Neural cell (in vitro differentiated cells): Measurements from ENCODE around the gene CDH12. TPM values are rescaled to one million over a fixed set of nuclear protein-coding genes. Genes with fewer than 3 reads are reported as not detected.

ENCODE experiments used
- H2AFZ ChIP-seq: fragments of 200-600, 300-800 bp; sonication (generic), shearing (Covaris generic); 2 replicates; pipeline ENCODE4 v1.6.0; 2014; ENCODE audit warnings: low read depth, mild to moderate bottlenecking, antibody characterized with exemption, low read length, moderate library complexity
- H3F3A ChIP-seq: fragments of 200-600 bp; shearing (Covaris generic); 2 replicates; pipeline ENCODE4 v1.6.1; 2016; ENCODE audit warnings: mild to moderate bottlenecking, moderate library complexity, mixed read lengths, antibody characterized with exemption, low read length; ENCODE audit not compliant: insufficient read depth, poor library complexity, severe bottlenecking
- H3K27ac ChIP-seq: fragments of 200-600, 300-800 bp; sonication (generic), shearing (Covaris generic); 2 replicates; pipeline ENCODE4 v1.5.1; 2014; ENCODE audit warnings: mild to moderate bottlenecking, low read length, moderate library complexity
- H3K27me3 ChIP-seq: fragments of 300-800, 200-600 bp; sonication (generic), shearing (Covaris generic); 2 replicates; pipeline ENCODE4 v1.6.0; 2014; ENCODE audit warnings: mild to moderate bottlenecking, low read depth, low read length, moderate library complexity; ENCODE audit not compliant: insufficient read depth
- H3K36me3 ChIP-seq: fragments of 300-800, 200-600 bp; sonication (generic), shearing (Covaris generic); 2 replicates; pipeline ENCODE4 v1.5.1; 2014; ENCODE audit warnings: mild to moderate bottlenecking, antibody characterized with exemption, low read length, moderate library complexity; ENCODE audit not compliant: insufficient read depth
- H3K4me2 ChIP-seq: fragments of 300-800, 200-600 bp; sonication (generic), shearing (Covaris generic); 2 replicates; pipeline ENCODE4 v1.6.0; 2014; ENCODE audit warnings: mild to moderate bottlenecking, low read length
- H3K4me3 ChIP-seq: fragments of 300-800, 200-600 bp; sonication (generic), shearing (Covaris generic); 2 replicates; pipeline ENCODE4 v1.5.1; 2014; ENCODE audit warnings: mild to moderate bottlenecking, low read length, moderate library complexity
- H3K79me2 ChIP-seq: fragments of 200-600 bp; shearing (Covaris generic); replicated peaks from 2 replicates; pipeline ENCODE4 v1.6.0; 2014; ENCODE audit warnings: mild to moderate bottlenecking, low read length, moderate library complexity; ENCODE audit not compliant: insufficient read depth
- H3K9ac ChIP-seq: fragments of 300-800, 200-600 bp; sonication (generic), shearing (Covaris generic); 2 replicates; pipeline ENCODE4 v1.6.1; 2016; ENCODE audit warnings: mild to moderate bottlenecking, low read length, mixed read lengths
- H3K9me2 ChIP-seq: fragments of 200-600 bp; shearing (Covaris generic); 2 replicates; pipeline ENCODE4 v1.6.1; 2016; ENCODE audit warnings: mild to moderate bottlenecking, low read length, mixed read lengths; ENCODE audit not compliant: insufficient read depth
- H3K9me3 ChIP-seq: fragments of 200-600, 300-800 bp; sonication (generic), shearing (Covaris generic); 2 replicates; pipeline ENCODE4 v1.6.1; 2016; ENCODE audit warnings: mild to moderate bottlenecking, mixed run types, low read length, moderate library complexity, mixed read lengths
- H4K20me1 ChIP-seq: fragments of 200-600 bp; shearing (Covaris generic); 2 replicates; pipeline ENCODE4 v1.6.1; 2016; ENCODE audit warnings: mild to moderate bottlenecking, mixed run types; ENCODE audit not compliant: insufficient read depth
- EP300 ChIP-seq: fragments of 450-650 bp; conservative IDR thresholded peaks from 2 replicates; pipeline ENCODE4 v1.6.1; 2014; ENCODE audit warnings: antibody characterized with exemption, mild to moderate bottlenecking, moderate library complexity; ENCODE audit not compliant: poor library complexity, severe bottlenecking
- EZH2 ChIP-seq: fragments of 200-600, 300-800 bp; shearing (Covaris generic), sonication (generic); IDR thresholded peaks from 2 replicates; pipeline ENCODE4 v1.6.1; 2014; ENCODE audit warnings: antibody characterized with exemption, low read length, borderline replicate concordance, mild to moderate bottlenecking; ENCODE audit not compliant: insufficient read depth, poor library complexity, severe bottlenecking
- MXI1 ChIP-seq: fragments of 450-650 bp; conservative IDR thresholded peaks from 2 replicates; pipeline ENCODE4 v1.6.1; 2014; ENCODE audit warnings: antibody characterized with exemption, mild to moderate bottlenecking; ENCODE audit not compliant: poor library complexity, severe bottlenecking
- POLR2AphosphoS5 ChIP-seq: IDR thresholded peaks from 2 replicates; pipeline ENCODE4 v1.6.1; 2012
- RAD21 ChIP-seq: fragments of 450-650 bp; conservative IDR thresholded peaks from 2 replicates; pipeline ENCODE4 v1.6.1; 2014; ENCODE audit warnings: antibody characterized with exemption, mild to moderate bottlenecking, moderate library complexity
- SMC3 ChIP-seq: fragments of 450-650 bp; conservative IDR thresholded peaks from 2 replicates; pipeline ENCODE4 v1.6.1; 2014; ENCODE audit warnings: antibody characterized with exemption, mild to moderate bottlenecking, moderate library complexity; ENCODE audit not compliant: poor library complexity
- TAF1 ChIP-seq: IDR thresholded peaks from 2 replicates; pipeline ENCODE4 v1.6.1; 2012; ENCODE audit warnings: low read depth
- polyA plus RNA-seq: library from polyadenylated mRNA; depleted of rRNA; stranded (reverse); fragments of >200 nt; gene quantifications from 2 replicates; pipeline ENCODE4 v1.2.3, GENCODE V29; 2014
- TF ChIP-seq, protein P1 (sequence below): IDR thresholded peaks from 2 replicates; pipeline ENCODE4 v1.6.1; 2012; ENCODE audit warnings: borderline replicate concordance
- TF ChIP-seq, protein P2 (sequence below): fragments of 450-650 bp; IDR thresholded peaks from 2 replicates; pipeline ENCODE4 v1.5.1; 2014; ENCODE audit warnings: antibody characterized with exemption, mild to moderate bottlenecking, moderate library complexity; ENCODE audit not compliant: poor library complexity, severe bottlenecking

CDH12 gene
- polyA plus RNA-seq, 1 donor from 2014 or later, result 2.1 TPM

DNA sequence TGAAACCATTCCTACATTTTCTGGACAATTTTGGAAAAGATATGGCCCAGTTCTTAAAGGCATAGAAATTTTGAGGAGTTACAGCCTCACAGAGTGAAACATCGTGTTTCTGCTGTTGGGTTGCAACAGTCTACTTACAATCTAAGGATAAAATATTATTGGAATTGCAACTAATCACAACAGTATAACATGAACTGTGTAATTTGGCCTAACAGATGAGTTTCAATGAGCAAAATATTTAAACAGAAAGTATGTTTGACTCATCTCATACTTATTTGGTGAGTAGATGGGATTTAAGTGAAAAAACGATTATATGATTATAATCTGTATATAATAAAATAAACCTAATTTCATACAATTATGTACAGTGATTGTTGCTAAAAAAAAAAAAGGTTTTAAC is 1061.8 kb downstream of the CDH12 start:
- Histone ChIP-seq H4K20me1 (no peaks in the 10 kb centered on the region), H3K4me3 (no peak overlapping the region), H3K27me3 (no peaks in the 10 kb centered on the region), H3K36me3 (no peaks in the 10 kb centered on the region), H3K27ac (no peak overlapping the region), H2AFZ (no peak overlapping the region), H3K9me3 (no peaks in the 10 kb centered on the region), H3K79me2 (no peaks in the 10 kb centered on the region), H3K9me2 (no peaks in the 10 kb centered on the region), H3F3A (no peaks in the 10 kb centered on the region), H3K9ac (no peak overlapping the region), H3K4me2 (no peak overlapping the region)
- TF ChIP-seq TAF1 (no peak), POLR2AphosphoS5 (no peak), SMC3 (no peak), EP300 (no peak), EZH2 (no peak), MXI1 (no peak), RAD21 (no peak)
- TF ChIP-seq, protein P1, sequence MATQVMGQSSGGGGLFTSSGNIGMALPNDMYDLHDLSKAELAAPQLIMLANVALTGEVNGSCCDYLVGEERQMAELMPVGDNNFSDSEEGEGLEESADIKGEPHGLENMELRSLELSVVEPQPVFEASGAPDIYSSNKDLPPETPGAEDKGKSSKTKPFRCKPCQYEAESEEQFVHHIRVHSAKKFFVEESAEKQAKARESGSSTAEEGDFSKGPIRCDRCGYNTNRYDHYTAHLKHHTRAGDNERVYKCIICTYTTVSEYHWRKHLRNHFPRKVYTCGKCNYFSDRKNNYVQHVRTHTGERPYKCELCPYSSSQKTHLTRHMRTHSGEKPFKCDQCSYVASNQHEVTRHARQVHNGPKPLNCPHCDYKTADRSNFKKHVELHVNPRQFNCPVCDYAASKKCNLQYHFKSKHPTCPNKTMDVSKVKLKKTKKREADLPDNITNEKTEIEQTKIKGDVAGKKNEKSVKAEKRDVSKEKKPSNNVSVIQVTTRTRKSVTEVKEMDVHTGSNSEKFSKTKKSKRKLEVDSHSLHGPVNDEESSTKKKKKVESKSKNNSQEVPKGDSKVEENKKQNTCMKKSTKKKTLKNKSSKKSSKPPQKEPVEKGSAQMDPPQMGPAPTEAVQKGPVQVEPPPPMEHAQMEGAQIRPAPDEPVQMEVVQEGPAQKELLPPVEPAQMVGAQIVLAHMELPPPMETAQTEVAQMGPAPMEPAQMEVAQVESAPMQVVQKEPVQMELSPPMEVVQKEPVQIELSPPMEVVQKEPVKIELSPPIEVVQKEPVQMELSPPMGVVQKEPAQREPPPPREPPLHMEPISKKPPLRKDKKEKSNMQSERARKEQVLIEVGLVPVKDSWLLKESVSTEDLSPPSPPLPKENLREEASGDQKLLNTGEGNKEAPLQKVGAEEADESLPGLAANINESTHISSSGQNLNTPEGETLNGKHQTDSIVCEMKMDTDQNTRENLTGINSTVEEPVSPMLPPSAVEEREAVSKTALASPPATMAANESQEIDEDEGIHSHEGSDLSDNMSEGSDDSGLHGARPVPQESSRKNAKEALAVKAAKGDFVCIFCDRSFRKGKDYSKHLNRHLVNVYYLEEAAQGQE, result no peak
- TF ChIP-seq, protein P2, sequence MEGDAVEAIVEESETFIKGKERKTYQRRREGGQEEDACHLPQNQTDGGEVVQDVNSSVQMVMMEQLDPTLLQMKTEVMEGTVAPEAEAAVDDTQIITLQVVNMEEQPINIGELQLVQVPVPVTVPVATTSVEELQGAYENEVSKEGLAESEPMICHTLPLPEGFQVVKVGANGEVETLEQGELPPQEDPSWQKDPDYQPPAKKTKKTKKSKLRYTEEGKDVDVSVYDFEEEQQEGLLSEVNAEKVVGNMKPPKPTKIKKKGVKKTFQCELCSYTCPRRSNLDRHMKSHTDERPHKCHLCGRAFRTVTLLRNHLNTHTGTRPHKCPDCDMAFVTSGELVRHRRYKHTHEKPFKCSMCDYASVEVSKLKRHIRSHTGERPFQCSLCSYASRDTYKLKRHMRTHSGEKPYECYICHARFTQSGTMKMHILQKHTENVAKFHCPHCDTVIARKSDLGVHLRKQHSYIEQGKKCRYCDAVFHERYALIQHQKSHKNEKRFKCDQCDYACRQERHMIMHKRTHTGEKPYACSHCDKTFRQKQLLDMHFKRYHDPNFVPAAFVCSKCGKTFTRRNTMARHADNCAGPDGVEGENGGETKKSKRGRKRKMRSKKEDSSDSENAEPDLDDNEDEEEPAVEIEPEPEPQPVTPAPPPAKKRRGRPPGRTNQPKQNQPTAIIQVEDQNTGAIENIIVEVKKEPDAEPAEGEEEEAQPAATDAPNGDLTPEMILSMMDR, result no peak

DNA sequence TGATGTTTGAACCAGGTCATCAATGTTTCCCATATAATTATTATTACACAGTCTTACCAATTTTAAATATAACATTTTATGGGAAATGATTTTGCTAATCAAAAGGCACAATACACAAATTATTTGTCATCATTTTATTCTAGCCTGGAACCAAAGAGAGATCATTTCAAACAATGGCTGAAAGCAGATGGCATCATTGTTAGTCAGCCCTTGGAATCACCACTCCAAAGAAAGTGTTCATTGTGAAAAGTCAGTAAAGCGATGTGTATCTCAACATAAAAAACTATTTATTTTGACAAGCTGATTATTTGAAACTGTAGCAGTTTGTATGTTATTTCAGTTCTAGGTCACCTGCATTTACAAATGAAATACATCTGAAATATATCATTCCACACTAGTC is 1068.7 kb downstream of the CDH12 start:
- no peak overlapping the region for H3K9ac ChIP-seq
- H4K20me1 ChIP-seq, result no peaks in the 10 kb centered on the region
- H3K36me3 ChIP-seq, result no peaks in the 10 kb centered on the region
- no peak overlapping the region for H3K4me3 ChIP-seq
- H3K27me3 ChIP-seq, result no peaks in the 10 kb centered on the region
- TF ChIP-seq, protein P1, result no peak
- TF ChIP-seq RAD21 (no peak), EP300 (no peak), TAF1 (no peak), EZH2 (no peak)
- no peaks in the 10 kb centered on the region for H3K9me3 ChIP-seq
- no peak overlapping the region for H3K4me2 ChIP-seq
- H3F3A ChIP-seq, result peaks cover 10% of the 10 kb centered on the region
- H3K27ac ChIP-seq, result no peak overlapping the region
- H3K79me2 ChIP-seq, result no peaks in the 10 kb centered on the region
- no peak overlapping the region for H2AFZ ChIP-seq
- no peaks in the 10 kb centered on the region for H3K9me2 ChIP-seq
